Transverse colon (tissue), 4 donors: ENCODE results near the gene RALGPS1. TPM values are rescaled to one million over a fixed set of nuclear protein-coding genes. Genes with fewer than 3 reads are reported as not detected.

Experiments
- DNase-seq: peaks from one replicate; pipeline ENCODE4 v3.0.0-alpha.2; 2019
- H3K27ac ChIP-seq, 4 donors: fragments of 200-600 bp; sonication (generic); 2 replicates each; pipeline ENCODE4 v1.5.1; 2016 to 2018; ENCODE audit warnings: inconsistent platforms in 4 of 4
- H3K27me3 ChIP-seq: fragments of 200-600 bp; sonication (generic); 2 replicates; pipeline ENCODE4 v1.5.1; 2017; ENCODE audit warnings: inconsistent platforms
- H3K36me3 ChIP-seq, 4 donors: fragments of 200-600 bp; sonication (generic); 2 replicates each; pipeline ENCODE4 v1.5.1; 2017 to 2019; ENCODE audit warnings: inconsistent platforms in 4 of 4
- H3K4me1 ChIP-seq, 4 donors: fragments of 200-600 bp; sonication (generic); 2 replicates each; pipeline ENCODE4 v1.5.1; 2017 to 2020; ENCODE audit warnings: inconsistent platforms in 4 of 4
- H3K4me3 ChIP-seq, 4 donors: fragments of 200-600 bp; sonication (generic); 1 replicate in 1 of 4; 2 replicates in 3 of 4; pipeline versions ENCODE4 v1.5.1 to v1.6.1; 2017 to 2019; ENCODE audit warnings: inconsistent platforms in 4 of 4
- H3K9me3 ChIP-seq, 2 donors: fragments of 200-600 bp; sonication (generic); 2 replicates each; pipeline ENCODE4 v1.5.1; 2017 to 2019; ENCODE audit warnings: inconsistent platforms in 2 of 2
- CTCF ChIP-seq, 5 experiments: fragments of 200-600 bp in 3 of 5; fragments of 450-650 bp in 2 of 5; sonication (generic) in 3 of 5; IDR thresholded peaks; 1 replicate in 2 of 5; 2 replicates in 3 of 5; pipeline ENCODE4 v1.5.1; 2016 to 2017; ENCODE audit warnings: antibody characterized with exemption in 5 of 5, inconsistent platforms in 3 of 5, mild to moderate bottlenecking in 2 of 5, moderate library complexity in 1 of 5
- EP300 ChIP-seq: sonication (generic); formaldehyde crosslinking; IDR thresholded peaks from one replicate; pipeline ENCODE4 v1.6.1; 2017; ENCODE audit warnings: antibody characterized with exemption, low read depth
- POLR2A ChIP-seq: fragments of 450-650 bp; IDR thresholded peaks from one replicate; pipeline ENCODE4 v1.6.1; 2016; ENCODE audit warnings: antibody characterized with exemption, mild to moderate bottlenecking, moderate library complexity
- POLR2AphosphoS5 ChIP-seq, 3 donors: sonication (generic); formaldehyde crosslinking; IDR thresholded peaks; one replicate each; pipeline ENCODE4 v1.6.1; 2016; ENCODE audit warnings: antibody characterized with exemption in 3 of 3
- WGBS, 2 donors: methylation state at CpG; one replicate each; pipeline ENCODE4 v1.1.5; 2018; ENCODE audit warnings: low coverage in 1 of 2; 5-methylcytosine and 5-hydroxymethylcytosine counted together
- in situ Hi-C, 4 donors: fragments of 200-750 bp; cut with MboI; loops; one replicate each; pipeline versions ENCODE4 v1.15.0 to v1.15.1; 2017; ENCODE audit warnings: low sequenced_read_pairs in 3 of 4, low pct_ligation_motif_present in 1 of 4, low pct_unique_long_range_greater_than_20kb in 1 of 4
- intact Hi-C: fragments of 100-400 bp; cut with DNase I; formaldehyde crosslinking; loops from one replicate; pipeline ENCODE4 v1.15.1; 2023; ENCODE audit warnings: low total_unique reads
- total RNA-seq, 4 donors: library from RNA; depleted of rRNA; stranded (reverse); fragments of >200 nt; gene quantifications; one replicate each; pipeline ENCODE4 v1.1.0, GENCODE V29; 2016

Gene RALGPS1
- total RNA-seq, 4 donors from 2014 or later: 46.0 to 119 (median 87.6) TPM

DNA sequence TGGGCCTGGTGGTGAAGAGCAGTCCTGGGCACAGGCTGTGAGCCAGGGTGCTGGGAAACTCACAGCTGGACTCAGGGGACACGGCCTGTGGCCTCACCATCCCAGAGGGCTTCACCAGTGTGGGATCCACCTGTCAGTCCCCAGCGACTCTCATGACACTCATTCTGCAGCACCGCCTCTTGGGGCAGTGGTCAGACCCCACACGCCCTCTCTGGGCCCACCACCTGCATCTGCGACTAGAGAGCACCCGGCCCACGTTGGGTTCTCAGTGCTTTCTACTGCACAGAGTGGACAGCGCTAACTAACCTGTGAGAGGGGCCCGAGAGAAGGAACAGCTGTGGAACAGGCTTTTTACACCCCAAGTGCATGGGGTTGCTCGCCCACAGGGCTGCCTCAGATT is 304.2 kb downstream of the RALGPS1 start:
- Histone ChIP-seq H3K4me3 (no peak overlapping the region), H3K36me3 (no peaks in the 10 kb centered on the region), H3K27me3 (no peaks in the 10 kb centered on the region), H3K27ac (no peak overlapping the region), H3K4me1 (peaks cover 0 to 2% (median under 1%) of the 10 kb centered on the region in 4 donors), H3K9me3 (no peaks in the 10 kb centered on the region)
- TF ChIP-seq EP300 (no peak), POLR2A (no peak), CTCF (IDR thresholded peaks at IDR 0.05) (no peak), POLR2AphosphoS5 (IDR thresholded peaks at IDR 0.05) (no peak)
- no peak for DNase-seq
- in situ Hi-C loops: no loop called here
- intact Hi-C loops: loop anchor here (10.0 kb wide), 1 partner anchor 176 kb away; the partner anchor contains the start of gene SLC2A8
- WGBS, 2 donors: 83% methylated on average over 10 of the region's 10 CpGs; no CpG with 5 or more reads in 1 of the 2 donors

GRCh38 chr9:127219520-127219919 is 304.9 kb downstream of the RALGPS1 start:
- H3K4me3 ChIP-seq: no peak overlapping the region
- H3K4me1 ChIP-seq: peaks cover 0 to 9% (median 4%) of the 10 kb centered on the region in 4 donors
- TF ChIP-seq EP300: no peak
- no peak for TF ChIP-seq POLR2AphosphoS5 (IDR thresholded peaks at IDR 0.05)
- TF ChIP-seq CTCF (IDR thresholded peaks at IDR 0.05): no peak
- TF ChIP-seq POLR2A: no peak
- H3K27me3 ChIP-seq: no peaks in the 10 kb centered on the region
- no peaks in the 10 kb centered on the region for H3K36me3 ChIP-seq
- in situ Hi-C loops: no loop called here
- no peak overlapping the region for H3K27ac ChIP-seq
- DNase-seq: no peak
- H3K9me3 ChIP-seq: no peaks in the 10 kb centered on the region
- WGBS, 2 donors: 77% methylated on average over 6 of the region's 6 CpGs; no CpG with 5 or more reads in 1 of the 2 donors
- intact Hi-C loops: loop anchor here (10.0 kb wide), 1 partner anchor 175 kb away; the partner anchor contains the start of gene SLC2A8

DNA sequence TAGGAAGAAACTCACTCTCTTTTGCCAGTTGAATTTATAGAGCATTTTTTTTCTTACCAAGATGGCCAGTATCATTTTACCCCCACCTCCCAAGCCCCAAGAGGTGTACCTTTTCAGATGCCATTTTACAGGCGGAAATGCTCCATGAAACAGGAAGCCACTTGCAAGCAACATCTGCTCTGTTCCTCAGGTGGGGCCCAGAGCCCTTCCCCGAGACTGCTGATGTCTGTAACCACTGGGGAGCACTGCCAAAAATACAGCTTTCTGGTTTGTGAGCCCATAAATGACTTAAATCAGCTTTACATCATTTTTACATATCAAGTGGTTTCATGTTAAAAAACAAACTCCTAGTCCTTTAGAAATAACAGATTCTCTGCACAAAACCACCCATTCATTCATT is 307.1 kb downstream of the RALGPS1 start:
- Histone ChIP-seq H3K27me3 (no peaks in the 10 kb centered on the region), H3K9me3 (no peaks in the 10 kb centered on the region), H3K4me3 (no peak overlapping the region), H3K36me3 (no peaks in the 10 kb centered on the region), H3K4me1 (peaks cover 0 to 17% (median 8%) of the 10 kb centered on the region in 4 donors), H3K27ac (no peak overlapping the region)
- WGBS, 2 donors: 67% methylated on average over 2 of the region's 2 CpGs; no CpG with 5 or more reads in 1 of the 2 donors
- intact Hi-C loops (no loop called here), in situ Hi-C loops (no loop called here)
- no peak for DNase-seq
- TF ChIP-seq CTCF (IDR thresholded peaks at IDR 0.05): no peak
- no peak for TF ChIP-seq EP300
- no peak for TF ChIP-seq POLR2AphosphoS5 (IDR thresholded peaks at IDR 0.05)
- TF ChIP-seq POLR2A: no peak

GRCh38 chr9:127222388-127223095 is 308.0 kb downstream of the RALGPS1 start:
- H3K27me3 ChIP-seq: no peaks in the 10 kb centered on the region
- no peaks in the 10 kb centered on the region for H3K9me3 ChIP-seq
- TF ChIP-seq POLR2A: no peak
- TF ChIP-seq POLR2AphosphoS5 (IDR thresholded peaks at IDR 0.05): no peak
- TF ChIP-seq CTCF (IDR thresholded peaks at IDR 0.05): no peak
- no peak for TF ChIP-seq EP300
- H3K36me3 ChIP-seq: no peaks in the 10 kb centered on the region
- WGBS, 2 donors: 90 to 92% methylated on average over 6 to 15 of the region's 15 CpGs
- in situ Hi-C loops: no loop called here
- no peak for DNase-seq
- intact Hi-C loops: no loop called here
- peaks cover 0 to 17% (median 8%) of the 10 kb centered on the region in 4 donors for H3K4me1 ChIP-seq
- no peak overlapping the region for H3K27ac ChIP-seq
- H3K4me3 ChIP-seq: no peak overlapping the region
